Ishikawa (cell line): ENCODE measurements around the gene LRRC49.

ENCODE experiments used
- CEBPB ChIP-seq: IDR thresholded peaks from 2 replicates; pipeline ENCODE4 v1.6.1; 2012
- CREB1 ChIP-seq: IDR thresholded peaks from 2 replicates; pipeline ENCODE4 v1.6.1; 2012; ENCODE audit warnings: low read depth
- FOXM1 ChIP-seq: IDR thresholded peaks from 2 replicates; pipeline ENCODE4 v1.6.1; 2012; ENCODE audit warnings: low read depth, borderline replicate concordance
- NFIC ChIP-seq: IDR thresholded peaks from 2 replicates; pipeline ENCODE4 v1.6.1; 2012
- RAD21 ChIP-seq: IDR thresholded peaks from 2 replicates; pipeline ENCODE4 v1.6.1; 2012; ENCODE audit warnings: low read depth
- TAF1 ChIP-seq: IDR thresholded peaks from 2 replicates; pipeline ENCODE4 v1.6.1; 2012; ENCODE audit warnings: low read depth, mild to moderate bottlenecking
- TCF12 ChIP-seq: IDR thresholded peaks from 2 replicates; pipeline ENCODE4 v1.6.1; 2012; ENCODE audit warnings: low read depth
- TEAD4 ChIP-seq: IDR thresholded peaks from 2 replicates; pipeline ENCODE4 v1.6.1; 2012
- YY1 ChIP-seq: IDR thresholded peaks from 2 replicates; pipeline ENCODE4 v1.6.1; 2012; ENCODE audit warnings: low read depth
- TF ChIP-seq, protein P1 (sequence below): IDR thresholded peaks from 2 replicates; pipeline ENCODE4 v1.6.1; 2012; ENCODE audit warnings: low read depth, mild to moderate bottlenecking

DNA sequence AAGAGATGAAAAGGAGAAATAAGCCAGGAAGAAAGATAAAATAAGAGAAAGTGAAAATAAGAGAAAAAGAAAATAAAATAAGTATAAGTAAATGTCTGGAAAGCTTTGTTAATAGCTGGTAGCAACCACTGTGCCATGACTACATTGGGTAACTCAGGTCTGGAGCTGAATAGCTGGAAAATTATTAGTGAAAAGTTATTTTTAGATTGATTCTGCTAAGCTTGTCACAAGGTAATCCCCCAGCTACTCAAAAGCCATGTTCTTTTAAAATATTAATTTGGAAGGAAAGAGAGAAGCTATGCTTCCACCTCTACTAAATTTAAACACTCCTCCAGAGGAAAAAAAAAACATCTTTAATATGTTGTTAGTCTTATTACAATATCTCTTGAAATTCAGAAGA is 117.8 kb downstream of the LRRC49 start:
- no peak for TF ChIP-seq CREB1
- TF ChIP-seq YY1 = no peak
- TF ChIP-seq NFIC = no peak
- TF ChIP-seq RAD21 = no peak
- no peak for TF ChIP-seq FOXM1
- TF ChIP-seq, protein P1, sequence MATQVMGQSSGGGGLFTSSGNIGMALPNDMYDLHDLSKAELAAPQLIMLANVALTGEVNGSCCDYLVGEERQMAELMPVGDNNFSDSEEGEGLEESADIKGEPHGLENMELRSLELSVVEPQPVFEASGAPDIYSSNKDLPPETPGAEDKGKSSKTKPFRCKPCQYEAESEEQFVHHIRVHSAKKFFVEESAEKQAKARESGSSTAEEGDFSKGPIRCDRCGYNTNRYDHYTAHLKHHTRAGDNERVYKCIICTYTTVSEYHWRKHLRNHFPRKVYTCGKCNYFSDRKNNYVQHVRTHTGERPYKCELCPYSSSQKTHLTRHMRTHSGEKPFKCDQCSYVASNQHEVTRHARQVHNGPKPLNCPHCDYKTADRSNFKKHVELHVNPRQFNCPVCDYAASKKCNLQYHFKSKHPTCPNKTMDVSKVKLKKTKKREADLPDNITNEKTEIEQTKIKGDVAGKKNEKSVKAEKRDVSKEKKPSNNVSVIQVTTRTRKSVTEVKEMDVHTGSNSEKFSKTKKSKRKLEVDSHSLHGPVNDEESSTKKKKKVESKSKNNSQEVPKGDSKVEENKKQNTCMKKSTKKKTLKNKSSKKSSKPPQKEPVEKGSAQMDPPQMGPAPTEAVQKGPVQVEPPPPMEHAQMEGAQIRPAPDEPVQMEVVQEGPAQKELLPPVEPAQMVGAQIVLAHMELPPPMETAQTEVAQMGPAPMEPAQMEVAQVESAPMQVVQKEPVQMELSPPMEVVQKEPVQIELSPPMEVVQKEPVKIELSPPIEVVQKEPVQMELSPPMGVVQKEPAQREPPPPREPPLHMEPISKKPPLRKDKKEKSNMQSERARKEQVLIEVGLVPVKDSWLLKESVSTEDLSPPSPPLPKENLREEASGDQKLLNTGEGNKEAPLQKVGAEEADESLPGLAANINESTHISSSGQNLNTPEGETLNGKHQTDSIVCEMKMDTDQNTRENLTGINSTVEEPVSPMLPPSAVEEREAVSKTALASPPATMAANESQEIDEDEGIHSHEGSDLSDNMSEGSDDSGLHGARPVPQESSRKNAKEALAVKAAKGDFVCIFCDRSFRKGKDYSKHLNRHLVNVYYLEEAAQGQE = no peak
- TF ChIP-seq CEBPB = no peak
- no peak for TF ChIP-seq TEAD4
- no peak for TF ChIP-seq TAF1
- no peak for TF ChIP-seq TCF12
